NCI-H1417 treated with DMSO at 0.1 percent for 48 hours (cell line): ENCODE measurements around the gene SNX9.
"Not testable (repeated sequence)": the region's sequence is repeated elsewhere in the genome, so short reads cannot be mapped to it uniquely, and the experiment has no call there.

Source experiments
- DNase-seq: peaks from one replicate; lab custom pipeline; 2025; lab: John Stamatoyannopoulos, UW

The SNX9 gene

GRCh38 chr6:157927011-157927410 lies 104.0 kb downstream of the SNX9 start:
- no peak for DNase-seq

DNA sequence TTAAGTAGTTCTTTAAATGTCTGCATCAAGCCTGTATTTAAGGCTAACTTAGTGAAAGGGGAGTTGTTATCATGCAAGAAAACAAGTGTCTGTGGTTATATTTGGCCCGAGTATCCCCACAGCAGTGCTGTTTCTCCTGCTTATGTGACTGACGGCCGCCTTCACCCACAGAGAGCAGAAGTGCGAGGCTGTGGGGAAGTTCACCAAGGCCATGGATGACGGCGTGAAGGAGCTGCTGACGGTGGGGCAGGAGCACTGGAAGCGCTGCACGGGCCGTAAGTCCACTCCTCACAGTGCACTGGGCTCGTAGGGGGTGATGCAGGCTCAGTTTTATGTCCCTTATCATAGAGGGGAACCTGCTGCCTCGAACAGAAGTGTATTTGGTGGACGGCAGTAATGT lies 105.4 kb downstream of the SNX9 start:
- no peak for DNase-seq

- no peak for DNase-seq
These were observed 106.0 kb downstream of the SNX9 start for GRCh38 chr6:157929076-157929475.

GRCh38 chr6:157929765-157930319 lies 106.8 kb downstream of the SNX9 start:
- DNase-seq, result no peak

DNA sequence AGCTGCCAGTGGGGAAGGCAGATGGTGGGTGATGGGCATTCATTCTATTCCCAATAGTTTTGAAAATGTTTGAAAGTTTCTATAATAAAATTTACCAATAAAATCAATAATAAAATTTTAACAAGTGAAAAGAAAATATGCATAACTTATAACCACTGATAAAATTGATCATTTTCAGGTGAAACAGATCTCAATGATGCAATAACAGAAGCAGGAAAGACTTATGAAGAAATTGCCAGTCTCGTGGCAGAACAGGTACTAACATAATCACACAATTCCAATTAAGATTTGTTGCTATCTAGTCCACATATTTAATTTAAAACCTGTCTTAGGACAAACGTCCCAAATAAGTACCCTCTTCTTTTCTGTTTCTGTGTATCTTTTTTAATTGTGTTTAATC lies 112.7 kb downstream of the SNX9 start:
- no peak for DNase-seq

- no peak for DNase-seq
These were observed 114.3 kb downstream of the SNX9 start for GRCh38 chr6:157937318-157937717.

DNA sequence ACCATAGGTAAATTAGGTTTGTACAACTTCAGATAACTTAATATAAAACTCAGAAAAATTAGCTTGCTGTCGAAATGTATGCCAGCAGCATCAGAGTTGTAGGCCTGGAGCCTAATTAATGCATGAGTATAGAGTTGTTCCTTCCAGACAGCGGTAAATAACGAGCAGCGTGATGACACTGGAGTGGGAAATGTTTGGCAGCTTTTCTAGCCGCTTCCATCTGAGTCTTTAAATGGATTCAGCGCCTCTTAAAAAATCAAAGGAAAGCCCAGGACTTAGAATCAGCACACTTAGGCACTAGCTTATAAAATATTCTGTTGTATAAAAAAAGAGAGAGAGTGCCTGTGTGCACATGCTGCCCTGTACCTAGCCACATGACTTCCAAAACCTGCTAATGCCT lies 114.9 kb downstream of the SNX9 start:
- no peak for DNase-seq

- not testable (repeated sequence) for DNase-seq
These were observed 117.5 kb downstream of the SNX9 start for GRCh38 chr6:157940375-157941036.

DNA sequence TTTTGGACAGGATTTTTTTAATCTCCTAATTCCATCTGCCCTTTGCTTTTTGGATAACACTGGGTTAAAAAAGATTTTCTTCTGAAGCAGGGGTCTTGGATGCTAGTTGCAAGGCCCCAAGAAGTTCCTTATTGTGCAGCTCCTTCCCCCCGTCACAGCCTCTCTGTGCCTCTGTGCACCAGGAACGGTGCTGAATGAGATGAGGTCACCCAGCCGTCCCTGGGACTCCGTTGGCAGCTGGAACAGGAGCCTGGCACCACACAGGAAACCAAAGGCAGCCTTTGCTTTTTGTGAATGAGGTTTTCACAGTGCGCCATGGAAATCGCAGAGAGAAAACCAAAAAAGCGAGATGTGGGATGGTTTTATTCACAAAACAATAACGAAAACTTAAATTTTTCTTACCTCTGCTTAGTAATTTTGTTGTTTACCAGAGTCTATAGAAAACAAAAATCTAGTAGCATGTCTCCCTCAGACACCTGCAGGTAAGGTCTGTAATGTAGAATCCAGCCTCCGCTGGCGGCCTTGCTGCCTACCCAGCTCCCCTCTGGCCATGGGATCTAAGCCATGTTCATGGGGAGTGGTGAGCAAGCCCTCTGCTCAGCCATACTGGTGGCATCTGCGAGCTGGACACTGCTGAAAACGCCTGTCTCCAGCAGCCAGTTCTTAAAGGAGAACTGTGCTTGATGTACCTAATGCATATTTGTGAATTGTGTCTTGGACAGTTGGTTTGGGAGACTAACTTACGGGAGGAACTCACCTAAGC lies 118.2 kb downstream of the SNX9 start:
- no peak for DNase-seq

- DNase-seq, result no peak
These were observed 119.3 kb downstream of the SNX9 start for GRCh38 chr6:157942351-157942750.

GRCh38 chr6:157943249-157943963 lies 120.4 kb downstream of the SNX9 start:
- no peak for DNase-seq

DNA sequence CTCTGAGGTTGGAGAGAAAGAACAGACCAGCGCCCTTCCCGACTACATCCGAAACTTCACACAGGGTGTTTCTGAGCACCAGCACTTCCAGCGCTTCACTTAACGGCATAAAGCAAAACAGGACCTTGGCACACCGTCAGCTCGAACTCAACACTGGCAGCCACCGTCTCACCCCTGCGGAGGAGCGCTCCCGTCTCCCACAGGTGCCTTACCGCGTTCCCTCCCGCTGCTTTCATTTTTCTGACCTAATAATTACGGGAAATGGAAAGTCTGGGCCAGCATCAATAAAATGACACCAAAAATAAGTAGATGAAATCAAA lies 120.9 kb downstream of the SNX9 start:
- DNase-seq, result no peak

DNA sequence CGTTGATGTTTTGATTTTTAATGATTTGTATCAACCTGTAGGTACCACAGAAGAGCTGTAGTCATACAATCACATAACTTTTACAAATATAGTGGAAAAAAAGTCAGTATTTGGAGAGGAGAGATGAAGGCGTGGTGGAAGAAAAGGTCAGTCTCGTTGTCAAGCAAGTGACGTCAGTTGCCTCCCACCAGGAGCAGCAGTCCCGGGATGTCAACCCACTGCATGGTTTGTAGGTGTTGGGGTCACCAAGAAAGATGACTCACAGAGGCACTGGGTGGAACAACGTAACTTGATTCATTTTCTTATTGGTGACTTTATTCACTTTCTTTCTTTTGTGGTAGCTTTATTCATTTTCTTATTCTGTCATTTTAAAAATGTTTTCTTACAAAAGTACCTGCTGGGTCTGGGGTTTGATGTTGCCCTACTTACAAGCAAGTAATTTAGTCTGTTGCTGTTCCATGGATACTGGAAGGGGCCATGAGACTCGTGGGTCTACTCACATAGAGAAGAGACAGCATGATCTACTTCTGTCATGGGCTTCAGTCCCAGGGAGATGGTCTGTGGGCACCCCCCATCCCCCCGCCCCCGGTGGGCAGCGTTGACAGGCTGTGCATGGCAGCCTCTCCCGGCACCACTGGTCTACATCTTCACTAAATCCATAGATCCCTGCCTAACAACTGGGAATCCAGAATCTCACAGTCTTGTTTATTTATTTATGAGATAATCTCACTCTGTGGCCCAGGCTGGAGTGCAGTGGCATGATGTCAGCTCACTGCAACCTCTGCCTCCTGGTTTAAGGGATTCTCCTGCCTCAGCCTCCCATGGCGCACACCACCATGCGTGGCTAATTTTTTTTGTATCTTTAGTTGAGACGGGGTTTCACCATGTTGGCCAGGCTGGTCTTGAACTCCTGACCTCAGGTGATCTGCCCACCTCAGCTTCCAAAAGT lies 122.2 kb downstream of the SNX9 start:
- DNase-seq, result no peak

- DNase-seq, result no peak
These were observed 123.1 kb downstream of the SNX9 start for GRCh38 chr6:157946053-157946617.

GRCh38 chr6:157946865-157947532 lies 124.0 kb downstream of the SNX9 start:
- DNase-seq, result no peak

- not testable (repeated sequence) for DNase-seq
These were observed 127.9 kb downstream of the SNX9 start for GRCh38 chr6:157950899-157951298.

DNA sequence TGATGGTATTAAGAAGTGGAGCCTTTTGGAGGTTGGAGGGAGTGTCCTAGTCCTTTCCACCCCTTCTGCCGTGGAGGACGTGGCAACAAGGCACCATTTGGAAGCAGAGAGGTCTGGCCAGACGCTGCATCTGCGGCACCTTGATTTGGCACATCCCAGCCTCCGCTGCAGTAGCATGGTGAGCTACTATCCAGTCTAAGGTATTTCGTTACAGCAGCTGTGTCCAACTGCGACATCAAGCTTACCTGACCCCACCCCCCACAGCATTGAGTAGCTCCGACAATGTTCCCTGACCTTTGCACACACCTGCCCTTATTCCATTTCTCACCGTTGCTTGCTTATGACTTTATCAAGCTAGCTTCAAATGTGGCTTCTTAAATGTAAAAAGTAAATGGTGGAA lies 128.8 kb downstream of the SNX9 start:
- DNase-seq, result no peak

DNA sequence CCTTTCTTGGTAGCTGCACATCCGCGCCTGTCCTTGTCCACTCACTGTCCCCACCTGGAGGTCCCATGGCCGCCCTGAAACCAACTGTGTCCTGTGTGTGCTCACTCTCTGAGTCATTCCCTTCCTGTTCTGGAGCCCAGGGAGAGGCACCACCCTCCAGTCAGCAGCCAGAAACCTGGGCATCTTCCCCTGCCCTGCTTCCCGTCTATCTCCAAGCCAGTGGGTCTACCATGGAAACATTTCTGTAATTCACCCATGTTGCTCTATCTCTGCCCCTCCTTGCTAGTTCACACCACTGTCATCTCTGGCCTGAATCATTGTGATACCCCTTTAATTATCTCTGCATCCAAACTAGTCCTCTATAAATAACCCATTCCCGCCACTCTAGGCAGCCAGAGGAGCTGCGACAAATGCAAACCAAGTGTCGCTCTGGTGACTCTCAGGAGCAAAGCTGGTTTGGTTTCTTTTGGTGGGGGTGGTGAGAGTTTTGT lies 129.9 kb downstream of the SNX9 start:
- no peak for DNase-seq

GRCh38 chr6:157953580-157954091 lies 130.6 kb downstream of the SNX9 start:
- no peak for DNase-seq
